Spleen (tissue), 11 donors: Measurements from ENCODE around the gene LDLRAP1. TPM values are rescaled to one million over a fixed set of nuclear protein-coding genes. Genes with fewer than 3 reads are reported as not detected.

Source experiments
- DNase-seq: peaks from one replicate; pipeline ENCODE4 v3.0.0-alpha.2; 2020
- H3K27ac ChIP-seq, 8 donors: fragments of 200-600 bp; sonication (generic) in 7 of 8; 1 replicate in 4 of 8; 2 replicates in 4 of 8; pipeline versions ENCODE4 v1.5.0 to v1.8.0; 2016 to 2021; ENCODE audit warnings: inconsistent platforms in 4 of 8, mild to moderate bottlenecking in 4 of 8, moderate library complexity in 1 of 8
- H3K27me3 ChIP-seq, 7 donors: fragments of 200-600 bp; sonication (generic) in 6 of 7; replicated peaks in 1 of 7; 1 replicate in 4 of 7; 2 replicates in 3 of 7; pipeline versions ENCODE4 v1.5.0 to v1.8.0; 2016 to 2021; ENCODE audit warnings: inconsistent platforms in 3 of 7, mild to moderate bottlenecking in 1 of 7
- H3K36me3 ChIP-seq, 6 donors: fragments of 200-600 bp; sonication (generic) in 5 of 6; 1 replicate in 4 of 6; 2 replicates in 2 of 6; pipeline versions ENCODE4 v1.5.0 to v1.8.0; 2016 to 2021; ENCODE audit warnings: inconsistent platforms in 2 of 6
- H3K4me1 ChIP-seq, 6 donors: fragments of 200-600 bp; sonication (generic) in 5 of 6; 1 replicate in 3 of 6; 2 replicates in 3 of 6; pipeline versions ENCODE4 v1.5.0 to v1.8.0; 2016 to 2021; ENCODE audit warnings: inconsistent platforms in 3 of 6
- H3K4me3 ChIP-seq, 8 donors: fragments of 200-600 bp; sonication (generic) in 7 of 8; 1 replicate in 4 of 8; 2 replicates in 4 of 8; pipeline versions ENCODE4 v1.5.0 to v1.8.0; 2016 to 2021; ENCODE audit warnings: inconsistent platforms in 4 of 8, mild to moderate bottlenecking in 4 of 8, moderate library complexity in 2 of 8
- H3K9me3 ChIP-seq, 8 donors: fragments of 200-600 bp; sonication (generic) in 7 of 8; 1 replicate in 4 of 8; 2 replicates in 4 of 8; pipeline versions ENCODE4 v1.5.0 to v1.8.0; 2016 to 2021; ENCODE audit warnings: inconsistent platforms in 4 of 8
- CTCF ChIP-seq, 11 experiments: fragments of 200-600 bp in 7 of 11; fragments of 450-650 bp in 4 of 11; sonication (generic) in 4 of 11; IDR thresholded peaks in 8 of 11; conservative IDR thresholded peaks in 3 of 11; 1 replicate in 7 of 11; 2 replicates in 4 of 11; pipeline versions ENCODE4 v1.4.0 to v1.8.0; 2016 to 2021; ENCODE audit warnings: antibody characterized with exemption in 11 of 11, inconsistent platforms in 4 of 11, mild to moderate bottlenecking in 1 of 11
- POLR2A ChIP-seq, 3 donors: fragments of 450-650 bp; IDR thresholded peaks; one replicate each; pipeline ENCODE4 v1.5.1; 2017; ENCODE audit warnings: antibody characterized with exemption in 3 of 3, mild to moderate bottlenecking in 1 of 3
- POLR2AphosphoS5 ChIP-seq, 3 donors: sonication (generic); formaldehyde crosslinking; IDR thresholded peaks; one replicate each; pipeline ENCODE4 v1.5.1; 2017; ENCODE audit warnings: antibody characterized with exemption in 3 of 3
- WGBS, 5 donors: extraction: QIAGEN DNeasy Blood & Tissue Kit in 3 of 5; methylation state at CpG; one replicate each; pipeline versions ENCODE4 v1.1.5 to v1.1.7; 2013 to 2018; 5-methylcytosine and 5-hydroxymethylcytosine counted together
- intact Hi-C: fragments of 100-400 bp; cut with DNase I; formaldehyde crosslinking; loops from one replicate; pipeline ENCODE4 v1.15.0; 2023; ENCODE audit warnings: low total_unique reads
- polyA plus RNA-seq, 3 donors: library from polyadenylated mRNA; stranded (reverse); fragments of 200-250 nt; gene quantifications; one replicate each; pipeline ENCODE4 v1.2.1, GENCODE V29; 2013
- total RNA-seq, 7 donors: library from RNA; depleted of rRNA in 3 of 7; stranded (reverse); fragments of >200 nt in 3 of 7; fragmentation: NEBNext Ultra II Directional in 4 of 7; extraction: Animal tissue kit (Norgen Biotek cat#: 25700) in 4 of 7; gene quantifications; one replicate each; pipeline versions ENCODE4 v1.1.0 to v1.2.1, GENCODE V29; 2016 to 2021
- donor health status: healthy with polysubstance abuse.
- donor health status: DM: no; HTN: no; CAD: no; lungs with moderate emphysema.
- donor health status: DM: no; HTN: no; CAD: no.
- donor health status: Bipolar disorder and iron deficiency.
- donor health status: healthy.
- donor health status: DM: no; HTN: no; CAD: no.
- donor health status: DM: yes; HTN: yes; CAD: no.

Gene LDLRAP1
- total and polyA plus RNA-seq, 10 donors = 21.7 to 105 (median 72.4) TPM

DNA sequence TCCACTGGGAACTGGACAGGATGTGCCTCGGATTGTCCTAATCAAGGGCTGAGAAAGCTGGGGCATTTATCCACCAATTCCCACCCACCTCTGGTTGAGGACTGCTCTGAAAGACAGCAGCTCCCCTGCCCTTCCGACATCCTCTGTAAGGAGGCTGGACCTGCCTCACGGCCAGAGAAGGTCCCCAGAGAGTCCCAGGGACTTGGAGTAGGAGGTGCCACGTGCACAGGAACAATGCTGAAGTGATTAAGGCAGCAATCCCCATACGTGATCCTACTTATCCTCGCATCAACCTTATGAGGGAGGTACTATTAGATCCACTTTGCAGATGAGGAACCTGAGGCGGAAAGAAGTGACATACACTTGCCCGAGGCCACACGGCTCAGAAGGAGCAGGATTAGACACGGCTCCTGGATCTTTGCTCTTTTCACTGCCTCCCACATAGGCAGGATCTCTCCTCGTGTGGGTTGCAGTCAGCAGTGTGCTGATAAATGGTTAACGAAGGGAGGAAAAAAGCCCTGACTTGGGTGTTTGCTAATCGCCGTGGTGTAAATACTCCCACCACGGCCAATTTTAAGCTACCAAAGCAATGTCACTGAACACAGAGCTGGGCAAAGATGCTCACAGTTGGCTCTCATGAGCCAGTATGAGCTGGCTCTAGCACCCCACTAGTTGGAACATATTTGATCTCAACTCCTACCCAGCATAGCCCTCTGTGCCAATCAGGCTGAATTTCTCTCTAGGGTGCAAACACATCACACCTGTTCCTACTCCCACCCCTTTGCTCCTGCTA is 18.6 kb upstream of the LDLRAP1 start:
- Histone ChIP-seq H3K27ac (no peak overlapping the region), H3K27me3 (no peaks in the 10 kb centered on the region), H3K4me3 (no peak overlapping the region), H3K4me1 (peaks cover 0 to 12% (median 3%) of the 10 kb centered on the region in 6 donors), H3K9me3 (peaks cover 0 to 5% (median 0%) of the 10 kb centered on the region in 8 donors), H3K36me3 (no peaks in the 10 kb centered on the region)
- TF ChIP-seq POLR2A (IDR thresholded peaks at IDR 0.05) (no peak), CTCF (IDR thresholded peaks at IDR 0.05 in 8 of 11, conservative IDR thresholded peaks at IDR 0.05 in 3 of 11) (no peak)
- WGBS, 5 donors = 78 to 85% (median 82%) methylated on average over 14 to 15 of the region's 15 CpGs
- intact Hi-C loops = loop anchor here (10.0 kb wide), 1 partner anchor 280 kb away; the partner anchor contains the start of gene SELENON
- peak; percentile 36 for DNase-seq

- H3K27me3 ChIP-seq = no peaks in the 10 kb centered on the region
- no peak overlapping the region for H3K27ac ChIP-seq
- peaks cover 0 to 5% (median 0%) of the 10 kb centered on the region in 8 donors for H3K9me3 ChIP-seq
- WGBS, 5 donors = 84 to 94% (median 84%) methylated on average over 4 of the region's 4 CpGs
- TF ChIP-seq CTCF (IDR thresholded peaks at IDR 0.05 in 8 of 11, conservative IDR thresholded peaks at IDR 0.05 in 3 of 11) (no peak), POLR2A (IDR thresholded peaks at IDR 0.05) (no peak), POLR2AphosphoS5 (IDR thresholded peaks at IDR 0.05) (no peak)
- intact Hi-C loops = loop anchor here (10.0 kb wide), 1 partner anchor 279 kb away; the partner anchor contains the start of gene SELENON
- H3K4me1 ChIP-seq = peaks cover 0 to 12% (median 3%) of the 10 kb centered on the region in 6 donors
- peak; percentile 5 for DNase-seq
- no peak overlapping the region for H3K4me3 ChIP-seq
- H3K36me3 ChIP-seq = no peaks in the 10 kb centered on the region
Measured at GRCh38 chr1:25525361-25525688, 18.1 kb upstream of the LDLRAP1 start.

- Histone ChIP-seq H3K27me3 (no peaks in the 10 kb centered on the region), H3K36me3 (no peaks in the 10 kb centered on the region), H3K27ac (no peak overlapping the region), H3K4me1 (peaks cover 0 to 6% (median 0%) of the 10 kb centered on the region in 6 donors), H3K4me3 (no peak overlapping the region), H3K9me3 (peaks cover 0 to 5% (median 0%) of the 10 kb centered on the region in 8 donors)
- no peak for TF ChIP-seq CTCF (IDR thresholded peaks at IDR 0.05 in 8 of 11, conservative IDR thresholded peaks at IDR 0.05 in 3 of 11)
- no peak for TF ChIP-seq POLR2A (IDR thresholded peaks at IDR 0.05)
- no peak for TF ChIP-seq POLR2AphosphoS5 (IDR thresholded peaks at IDR 0.05)
- 88 to 98% (median 90%) methylated on average over 2 of the region's 2 CpGs for WGBS, 5 donors
- DNase-seq = no peak
- intact Hi-C loops = loop anchor here (10.0 kb wide), 1 partner anchor 278 kb away; the partner anchor contains the start of gene SELENON
Measured at GRCh38 chr1:25526753-25527152, 16.7 kb upstream of the LDLRAP1 start.

- peaks cover 0 to 5% (median 0%) of the 10 kb centered on the region in 8 donors for H3K9me3 ChIP-seq
- TF ChIP-seq POLR2AphosphoS5 (IDR thresholded peaks at IDR 0.05) (no peak), CTCF (IDR thresholded peaks at IDR 0.05 in 8 of 11, conservative IDR thresholded peaks at IDR 0.05 in 3 of 11) (no peak)
- H3K27ac ChIP-seq = no peak overlapping the region
- H3K4me1 ChIP-seq = peaks cover 0 to 3% (median 0%) of the 10 kb centered on the region in 6 donors
- DNase-seq = no peak
- WGBS, 5 donors = 86 to 92% (median 89%) methylated on average over 12 of the region's 12 CpGs
- no peaks in the 10 kb centered on the region for H3K27me3 ChIP-seq
- intact Hi-C loops = loop anchor here (10.0 kb wide), 1 partner anchor 277 kb away; the partner anchor contains the start of gene SELENON
- H3K36me3 ChIP-seq = no peaks in the 10 kb centered on the region
- no peak overlapping the region for H3K4me3 ChIP-seq
Measured at GRCh38 chr1:25527226-25527846, 16.1 kb upstream of the LDLRAP1 start.
